MV-4-11 (cell line): ENCODE measurements around the gene COG1.
"Not testable (repeated sequence)": the region's sequence is repeated elsewhere in the genome, so short reads cannot be mapped to it uniquely, and the experiment has no call there.

ENCODE experiments used
- DNase-seq: peaks from one replicate; lab custom pipeline; 2025; lab: John Stamatoyannopoulos, UW

The COG1 gene, protein sequence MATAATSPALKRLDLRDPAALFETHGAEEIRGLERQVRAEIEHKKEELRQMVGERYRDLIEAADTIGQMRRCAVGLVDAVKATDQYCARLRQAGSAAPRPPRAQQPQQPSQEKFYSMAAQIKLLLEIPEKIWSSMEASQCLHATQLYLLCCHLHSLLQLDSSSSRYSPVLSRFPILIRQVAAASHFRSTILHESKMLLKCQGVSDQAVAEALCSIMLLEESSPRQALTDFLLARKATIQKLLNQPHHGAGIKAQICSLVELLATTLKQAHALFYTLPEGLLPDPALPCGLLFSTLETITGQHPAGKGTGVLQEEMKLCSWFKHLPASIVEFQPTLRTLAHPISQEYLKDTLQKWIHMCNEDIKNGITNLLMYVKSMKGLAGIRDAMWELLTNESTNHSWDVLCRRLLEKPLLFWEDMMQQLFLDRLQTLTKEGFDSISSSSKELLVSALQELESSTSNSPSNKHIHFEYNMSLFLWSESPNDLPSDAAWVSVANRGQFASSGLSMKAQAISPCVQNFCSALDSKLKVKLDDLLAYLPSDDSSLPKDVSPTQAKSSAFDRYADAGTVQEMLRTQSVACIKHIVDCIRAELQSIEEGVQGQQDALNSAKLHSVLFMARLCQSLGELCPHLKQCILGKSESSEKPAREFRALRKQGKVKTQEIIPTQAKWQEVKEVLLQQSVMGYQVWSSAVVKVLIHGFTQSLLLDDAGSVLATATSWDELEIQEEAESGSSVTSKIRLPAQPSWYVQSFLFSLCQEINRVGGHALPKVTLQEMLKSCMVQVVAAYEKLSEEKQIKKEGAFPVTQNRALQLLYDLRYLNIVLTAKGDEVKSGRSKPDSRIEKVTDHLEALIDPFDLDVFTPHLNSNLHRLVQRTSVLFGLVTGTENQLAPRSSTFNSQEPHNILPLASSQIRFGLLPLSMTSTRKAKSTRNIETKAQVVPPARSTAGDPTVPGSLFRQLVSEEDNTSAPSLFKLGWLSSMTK

DNA sequence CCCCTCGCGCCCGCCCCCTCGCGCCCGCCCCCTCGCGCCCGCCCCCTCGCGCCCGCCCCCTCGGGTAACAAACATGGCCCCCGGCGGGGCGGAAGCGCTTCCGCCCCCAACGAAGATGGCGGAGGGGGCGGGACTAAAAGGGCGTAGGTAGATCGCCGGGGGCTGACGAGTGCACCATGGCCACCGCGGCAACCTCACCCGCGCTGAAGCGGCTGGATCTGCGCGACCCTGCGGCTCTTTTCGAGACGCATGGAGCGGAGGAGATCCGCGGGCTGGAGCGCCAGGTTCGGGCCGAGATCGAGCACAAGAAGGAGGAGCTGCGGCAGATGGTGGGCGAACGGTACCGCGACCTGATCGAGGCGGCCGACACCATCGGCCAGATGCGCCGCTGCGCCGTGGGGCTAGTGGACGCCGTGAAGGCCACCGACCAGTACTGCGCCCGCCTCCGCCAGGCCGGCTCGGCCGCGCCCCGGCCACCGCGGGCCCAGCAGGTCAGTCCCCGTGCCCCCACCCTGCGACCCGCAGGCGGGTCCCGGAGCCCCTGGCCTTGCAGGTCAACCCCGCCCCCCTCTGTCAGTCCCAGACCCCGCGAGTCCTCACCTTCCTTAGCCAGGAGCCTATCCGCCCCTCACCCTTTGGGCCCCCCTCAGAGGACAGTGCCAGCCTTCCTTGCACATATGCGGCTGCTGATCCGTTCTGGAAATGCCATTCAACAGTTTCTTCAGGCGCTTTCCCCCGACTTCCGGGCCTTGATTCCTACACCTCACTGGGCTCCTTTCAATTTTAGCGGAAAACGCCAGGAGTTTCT is at the start of gene COG1:
Gene COG1, plus strand, starts transcription at position 162 of the 808 bp plus-strand sequence. Its CDS starts 15 bp downstream, at position 177.
- DNase-seq, result peak; percentile 65

DNA sequence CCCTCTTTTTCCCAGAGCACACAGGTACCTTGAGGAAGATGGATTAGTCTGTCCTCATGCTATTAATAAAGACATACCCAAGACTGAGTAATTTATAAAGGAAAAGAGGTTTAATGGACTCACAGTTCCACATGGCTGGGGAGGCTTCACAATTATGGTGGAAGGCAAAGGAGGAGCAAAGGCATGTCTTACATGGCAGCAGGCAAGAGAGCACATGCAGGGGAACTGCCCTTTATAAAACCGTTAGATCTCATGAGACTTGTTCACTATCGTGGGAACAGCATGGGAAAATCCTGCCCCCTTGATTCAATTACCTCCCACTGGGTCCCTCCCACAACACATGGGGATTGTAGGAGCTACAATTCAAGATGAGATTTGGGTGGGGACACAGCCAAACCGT is 48.6 kb upstream of the COG1 start:
- not testable (repeated sequence) for DNase-seq

DNA sequence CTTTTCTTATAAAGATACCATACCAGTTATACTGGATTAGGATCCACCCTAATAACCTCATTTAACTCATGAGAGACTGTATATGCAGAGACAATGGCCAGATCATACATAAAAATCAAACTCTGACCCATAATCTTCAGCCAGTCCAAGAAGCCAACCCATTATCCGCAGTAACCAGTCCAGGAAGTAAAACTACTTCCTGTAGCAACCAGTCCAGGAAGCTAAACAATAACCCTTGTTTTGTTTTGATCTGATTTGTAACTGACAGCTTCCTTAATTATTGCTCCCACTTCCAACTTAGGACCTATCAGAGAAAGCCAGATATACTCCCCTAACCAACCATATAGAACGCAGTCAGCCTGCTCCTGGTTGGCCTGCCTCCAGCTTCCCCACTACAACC is 47.2 kb upstream of the COG1 start:
- no peak for DNase-seq

DNA sequence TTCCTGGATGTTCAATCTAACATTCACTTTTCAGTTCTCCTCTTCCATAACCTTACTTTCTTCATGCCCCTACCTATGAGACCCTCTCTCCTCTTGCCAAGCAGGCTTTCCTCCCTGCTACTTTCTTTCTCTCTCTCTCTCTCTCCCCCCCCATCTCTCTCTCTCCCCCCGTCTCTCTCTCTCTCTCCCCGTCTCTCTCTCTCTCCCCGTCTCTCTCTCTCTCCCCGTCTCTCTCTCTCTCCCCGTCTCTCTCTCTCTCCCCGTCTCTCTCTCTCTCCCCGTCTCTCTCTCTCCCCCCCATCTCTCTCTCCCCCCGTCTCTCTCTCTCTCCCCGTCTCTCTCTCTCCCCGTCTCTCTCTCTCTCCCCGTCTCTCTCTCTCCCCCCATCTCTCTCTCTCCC is 45.1 kb upstream of the COG1 start:
- not testable (repeated sequence) for DNase-seq

DNA sequence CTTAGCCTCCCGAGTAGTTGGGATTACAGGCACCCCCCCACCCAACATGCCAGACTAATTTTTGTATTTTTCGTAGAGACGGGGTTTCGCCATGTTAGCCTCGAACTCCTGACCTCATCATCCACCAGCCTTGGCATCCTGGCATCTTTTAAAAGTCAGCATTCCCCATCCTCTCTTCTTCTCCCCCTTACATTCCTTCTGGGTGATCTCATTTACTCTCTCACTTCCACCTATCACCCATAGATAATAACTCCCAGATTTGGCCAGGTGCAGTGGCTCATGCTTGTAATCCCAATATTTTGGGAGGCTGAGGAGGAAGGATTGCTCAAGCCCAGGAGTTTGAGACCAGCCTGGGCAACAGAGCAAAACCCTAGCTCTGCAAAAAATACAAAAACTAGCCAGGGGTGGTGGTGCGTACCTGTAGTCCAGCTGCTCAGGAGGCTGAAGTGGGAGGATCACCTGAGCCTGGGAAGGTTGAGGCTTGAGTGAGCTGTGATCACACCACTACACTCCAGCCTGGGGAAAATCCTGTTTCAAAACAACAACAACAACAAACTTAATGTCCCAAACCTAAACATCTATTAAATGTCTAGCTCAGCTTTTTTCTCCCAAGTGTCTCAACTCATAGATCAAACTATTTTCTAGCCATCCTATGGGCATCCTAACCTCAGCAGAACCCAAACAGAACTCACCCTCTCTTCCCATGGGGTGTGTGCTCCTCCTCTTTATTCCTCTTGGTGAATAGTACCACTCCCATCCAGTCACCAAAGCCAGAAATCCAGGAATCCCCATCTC is 44.1 kb upstream of the COG1 start:
- no peak for DNase-seq

DNA sequence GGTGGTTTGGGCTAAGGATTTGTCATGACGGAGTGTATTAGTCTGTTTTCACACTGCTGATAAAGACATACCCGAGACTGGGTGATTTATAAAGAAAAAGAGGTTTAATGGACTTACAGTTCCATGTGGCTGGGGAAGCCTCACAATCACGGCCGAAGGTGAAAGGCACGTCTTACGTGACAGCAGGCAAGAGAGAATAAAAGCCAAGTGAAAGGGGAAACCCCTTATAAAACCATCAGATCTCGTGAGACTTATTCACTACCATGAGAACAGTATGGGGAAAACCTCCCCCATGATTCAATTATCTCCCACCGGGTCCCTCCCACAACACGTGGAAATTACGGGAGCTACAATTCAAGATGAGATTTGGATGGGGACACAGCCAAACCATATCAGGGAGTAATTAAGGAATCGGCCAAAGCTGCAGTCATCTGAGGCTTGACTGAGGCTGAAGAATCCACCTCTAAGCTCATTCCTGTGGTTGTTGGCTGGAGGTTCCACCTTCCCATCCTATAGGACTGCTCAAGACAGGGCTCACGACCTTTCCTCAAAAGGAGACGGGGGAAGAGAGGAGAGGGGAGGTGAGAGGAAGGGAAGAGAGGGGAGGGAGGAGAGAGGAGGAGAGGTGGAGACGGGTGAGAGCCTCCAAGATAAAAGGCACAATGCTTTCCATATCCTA is 42.1 kb upstream of the COG1 start:
- not testable (repeated sequence) for DNase-seq

DNA sequence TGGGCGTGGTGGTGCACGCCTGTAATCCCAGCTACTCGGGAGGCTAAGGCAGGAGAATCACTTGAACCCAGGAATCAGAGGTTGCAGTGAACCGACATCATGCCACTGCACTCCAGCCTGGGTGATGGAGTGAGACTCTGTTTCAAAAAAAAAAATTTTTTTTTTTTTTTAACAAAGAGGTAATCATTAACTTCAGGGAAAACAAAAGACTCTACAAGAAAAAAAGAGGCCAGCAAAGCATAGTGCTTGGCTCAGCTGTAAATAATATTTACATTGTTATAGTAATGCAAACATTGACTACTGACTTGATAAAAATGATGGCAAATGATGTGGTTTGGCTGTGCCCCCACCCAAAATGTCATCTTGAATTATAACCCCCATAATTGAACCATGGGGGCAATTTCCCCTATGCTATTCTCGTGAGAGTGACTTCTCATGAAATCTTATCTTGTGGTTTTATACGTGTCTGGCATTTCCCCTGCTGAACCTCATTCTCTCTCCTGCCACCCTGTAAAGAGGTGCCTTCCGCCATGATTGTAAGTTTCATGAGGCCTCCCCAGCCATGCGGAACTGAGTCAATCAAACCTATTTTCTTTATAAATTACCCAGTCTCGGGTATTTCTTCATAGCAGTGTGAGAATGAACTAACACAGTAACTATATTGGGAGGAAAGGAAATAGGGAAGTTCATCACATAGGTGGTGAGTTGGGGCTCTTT is 40.8 kb upstream of the COG1 start:
- DNase-seq, result peak; percentile 80

DNA sequence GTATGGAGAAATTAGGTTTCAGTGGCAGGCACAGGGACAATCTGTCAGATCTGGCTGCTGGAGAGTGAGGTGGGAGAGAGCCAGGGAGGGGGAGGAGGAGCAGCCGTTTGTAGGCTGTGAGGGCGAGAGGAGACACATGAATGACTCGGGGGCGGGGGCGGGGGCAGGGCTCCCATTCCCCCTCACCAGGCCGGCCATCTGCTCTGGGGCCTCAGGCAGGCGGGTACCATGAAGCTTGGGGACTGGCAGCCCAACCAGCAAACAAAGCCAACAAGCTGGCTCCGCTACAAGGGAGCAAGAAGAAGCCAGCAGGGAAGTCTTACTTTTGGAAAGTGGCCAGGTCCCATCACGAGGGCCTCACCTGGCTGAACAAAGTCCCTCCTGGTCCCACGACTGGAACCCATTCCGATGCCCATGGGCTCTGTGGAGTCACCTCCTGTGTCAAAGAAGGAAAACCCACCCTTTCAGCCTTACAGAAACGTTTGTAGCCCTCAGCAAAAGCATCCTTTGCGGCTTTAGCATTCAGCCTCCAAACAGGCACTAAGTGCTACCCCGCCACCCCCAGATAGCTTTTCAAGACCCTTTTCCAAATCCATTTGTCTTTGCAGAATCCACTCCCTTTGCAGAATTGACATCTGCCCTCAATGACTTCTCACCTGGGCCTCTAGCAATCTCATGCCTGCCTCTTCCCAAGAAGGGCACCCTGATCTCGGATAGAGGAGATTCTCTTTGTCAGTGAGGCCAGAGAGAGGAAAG is 37.3 kb upstream of the COG1 start:
- no peak for DNase-seq

DNA sequence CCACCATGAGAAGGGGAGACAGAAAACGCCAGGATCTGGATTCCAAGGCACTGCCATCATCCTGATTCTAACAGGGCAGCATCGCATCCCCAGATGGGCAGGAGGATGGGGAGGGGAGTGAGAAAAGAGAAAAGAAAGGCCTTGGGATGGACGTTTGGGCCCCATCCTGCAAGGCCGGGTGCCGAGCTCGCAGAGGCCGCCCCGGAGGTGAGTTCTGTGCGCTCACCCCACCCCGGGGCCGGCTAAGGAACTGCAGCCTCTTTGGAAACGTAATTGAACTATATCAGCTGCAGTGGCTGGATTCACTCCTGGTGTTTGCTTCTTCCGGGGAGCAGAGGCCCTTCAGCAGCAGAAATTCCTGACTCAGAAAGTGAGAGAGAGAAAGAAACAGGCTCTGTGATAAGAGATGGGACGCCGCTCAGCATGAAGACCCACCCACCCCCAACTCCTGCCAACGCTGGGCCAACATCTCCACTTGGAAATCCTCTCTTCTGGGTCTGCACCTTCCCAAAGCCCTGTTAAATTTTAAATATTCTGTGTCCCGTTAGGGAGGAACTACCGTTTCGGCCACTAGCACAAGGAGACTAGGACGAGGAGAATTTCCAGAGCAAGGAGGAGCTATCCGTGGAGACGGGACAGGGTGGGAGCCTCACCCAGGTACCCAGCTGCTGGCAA is 36.6 kb upstream of the COG1 start:
- peak; percentile 32 for DNase-seq

DNA sequence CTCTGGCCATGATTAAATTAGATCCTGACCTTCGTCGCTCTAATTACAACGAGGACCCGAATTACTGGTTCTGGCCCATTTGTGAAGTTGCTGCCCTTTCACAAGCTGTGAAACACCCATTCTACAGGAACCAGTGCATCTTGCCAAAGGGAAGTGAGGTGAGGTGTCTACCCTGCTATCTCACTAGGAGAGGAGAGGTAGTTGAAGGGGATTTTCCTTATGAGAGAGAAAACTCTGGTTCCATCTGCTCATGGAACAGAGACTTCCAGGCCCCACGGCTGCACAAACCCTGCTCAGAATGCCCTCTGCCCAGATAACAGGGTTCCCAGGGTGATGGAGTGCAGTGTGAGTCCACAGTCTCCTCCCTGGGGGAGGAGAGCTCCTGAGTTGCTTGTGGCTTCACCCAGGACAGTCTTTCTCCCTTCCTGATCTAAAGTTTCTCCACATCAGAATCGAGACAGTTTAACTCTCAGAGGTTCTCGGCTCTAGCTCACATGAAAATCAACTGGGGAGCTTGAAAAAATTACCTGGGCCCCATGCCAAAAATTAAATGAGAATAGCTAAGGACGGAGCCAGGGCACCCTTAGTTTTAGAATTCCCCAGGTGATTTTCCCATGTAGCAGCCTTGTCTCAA is 35.9 kb upstream of the COG1 start:
- DNase-seq, result no peak

DNA sequence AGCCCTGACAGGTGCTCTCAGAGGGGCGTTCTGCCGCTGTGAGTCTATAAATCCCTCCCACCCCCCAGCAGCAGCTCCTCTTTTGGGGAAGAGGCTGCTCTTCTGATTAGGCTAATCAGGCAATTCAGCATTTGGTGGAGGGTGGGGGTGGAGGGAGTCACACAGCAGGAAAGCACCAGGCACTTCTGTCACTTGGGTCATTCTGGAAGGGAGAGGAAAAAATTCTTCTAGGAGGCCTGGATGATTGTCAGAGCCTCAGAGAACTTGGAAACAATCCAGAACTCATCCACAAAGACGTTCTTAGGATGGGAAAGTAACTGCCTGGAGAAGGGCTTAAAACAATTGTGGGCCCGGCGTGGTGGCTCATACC is 35.3 kb upstream of the COG1 start:
- no peak for DNase-seq

DNA sequence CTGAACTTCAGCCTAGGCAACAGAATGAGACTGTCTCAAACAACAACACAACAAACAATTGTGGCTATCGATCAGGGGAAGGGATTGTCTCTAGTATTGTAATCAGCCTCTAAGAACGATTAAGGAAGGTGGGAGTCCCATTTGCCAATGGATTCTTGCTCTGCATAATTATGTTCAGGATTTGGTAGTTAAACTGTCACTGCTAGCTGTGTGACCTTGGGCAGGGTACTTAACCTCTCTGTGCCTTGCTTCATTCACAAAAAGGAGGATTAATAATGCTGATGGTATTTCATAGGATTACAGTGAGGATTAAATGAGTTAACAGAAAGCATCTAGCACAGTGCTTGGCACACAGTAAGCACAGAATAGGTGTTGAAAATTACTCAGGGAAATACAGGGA is 34.7 kb upstream of the COG1 start:
- DNase-seq, result no peak

DNA sequence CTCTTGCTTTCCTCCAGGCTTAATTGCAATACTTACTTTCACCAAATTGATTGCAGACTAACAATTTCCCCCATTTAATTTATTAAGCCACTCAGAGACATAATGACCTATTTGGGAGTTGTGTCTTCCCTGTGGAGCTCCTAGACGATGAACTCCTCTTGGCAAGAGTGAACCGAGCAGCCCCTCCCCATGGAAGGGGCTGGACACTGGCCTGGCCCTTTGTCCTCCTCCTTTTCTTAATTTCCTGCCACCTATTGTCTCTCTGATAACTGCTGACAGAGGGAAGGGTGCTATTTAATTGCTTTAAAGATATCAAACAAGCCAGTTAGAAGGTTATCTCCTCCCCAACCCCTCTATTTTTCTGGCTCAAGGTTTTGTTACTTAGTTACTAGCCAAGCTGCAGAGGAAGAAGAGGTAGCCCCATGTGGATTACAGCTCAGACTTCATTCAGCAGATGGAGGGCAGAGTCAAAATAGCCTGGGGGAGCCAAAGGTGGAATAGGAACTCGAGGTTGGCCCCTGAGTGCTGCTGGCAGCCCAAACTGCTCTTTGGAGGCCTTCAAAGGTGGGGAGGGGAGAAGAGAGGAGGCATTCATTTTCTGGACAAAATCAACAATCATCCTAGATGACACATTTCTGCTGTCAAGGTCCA is 31.8 kb upstream of the COG1 start:
- DNase-seq, result no peak

DNA sequence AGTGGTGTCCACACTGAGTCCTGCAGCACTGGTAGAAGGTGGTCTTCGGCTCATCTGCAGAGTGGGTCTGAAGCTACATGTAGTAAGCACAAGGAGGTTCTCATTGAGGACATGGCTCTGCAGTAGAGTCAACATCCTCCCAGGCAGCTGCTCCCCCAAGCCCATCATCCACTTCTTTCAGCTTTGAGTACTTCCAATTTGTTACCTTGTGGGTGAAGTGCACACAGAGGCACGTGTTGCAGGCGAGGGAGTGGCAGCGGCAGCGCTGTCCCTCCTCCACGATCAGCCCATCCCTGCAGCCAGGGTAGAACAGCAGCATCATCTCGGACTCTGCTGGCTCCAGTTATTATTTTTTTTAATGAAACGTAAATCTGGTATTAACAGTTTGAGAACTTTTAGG is 29.8 kb upstream of the COG1 start:
- no peak for DNase-seq

DNA sequence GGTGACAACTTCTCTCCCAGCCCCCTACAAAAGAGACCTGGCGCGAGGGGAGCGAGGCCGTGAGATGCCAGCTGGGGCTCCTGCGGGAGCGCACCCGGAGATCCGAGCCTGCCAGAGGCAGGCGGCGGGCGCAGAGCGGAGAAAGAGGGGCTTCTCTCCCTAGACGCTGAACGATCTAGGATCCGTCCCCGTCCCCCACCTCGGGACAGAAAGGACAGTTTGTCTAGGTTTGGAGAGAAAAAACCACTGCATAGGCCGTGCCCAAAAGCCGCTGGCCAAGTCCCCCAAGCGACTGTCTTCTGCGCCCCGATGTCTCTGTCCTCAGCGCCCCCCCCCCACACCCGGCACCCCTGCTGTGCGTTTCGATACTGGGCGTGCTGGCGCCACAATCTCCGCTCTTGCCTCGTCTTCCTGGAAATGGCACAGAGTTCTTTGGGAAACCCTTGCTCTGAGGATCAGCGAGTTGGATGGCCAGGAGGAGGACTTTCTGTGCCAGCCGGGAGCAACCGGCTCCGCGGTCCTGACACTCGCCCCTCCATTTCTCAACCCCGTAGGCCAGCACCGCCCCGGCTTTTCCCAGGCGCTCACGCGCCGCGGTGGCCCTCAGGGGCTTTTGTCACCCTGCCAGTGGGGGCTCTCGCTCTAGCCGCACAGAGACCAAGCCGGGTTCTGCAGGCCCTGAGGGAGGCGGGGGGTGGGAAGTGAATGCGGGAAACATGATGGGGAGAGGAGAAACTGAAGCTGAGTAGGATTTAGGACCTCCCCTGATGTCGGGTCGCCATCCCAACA is 27.0 kb upstream of the COG1 start:
- DNase-seq, result no peak

DNA sequence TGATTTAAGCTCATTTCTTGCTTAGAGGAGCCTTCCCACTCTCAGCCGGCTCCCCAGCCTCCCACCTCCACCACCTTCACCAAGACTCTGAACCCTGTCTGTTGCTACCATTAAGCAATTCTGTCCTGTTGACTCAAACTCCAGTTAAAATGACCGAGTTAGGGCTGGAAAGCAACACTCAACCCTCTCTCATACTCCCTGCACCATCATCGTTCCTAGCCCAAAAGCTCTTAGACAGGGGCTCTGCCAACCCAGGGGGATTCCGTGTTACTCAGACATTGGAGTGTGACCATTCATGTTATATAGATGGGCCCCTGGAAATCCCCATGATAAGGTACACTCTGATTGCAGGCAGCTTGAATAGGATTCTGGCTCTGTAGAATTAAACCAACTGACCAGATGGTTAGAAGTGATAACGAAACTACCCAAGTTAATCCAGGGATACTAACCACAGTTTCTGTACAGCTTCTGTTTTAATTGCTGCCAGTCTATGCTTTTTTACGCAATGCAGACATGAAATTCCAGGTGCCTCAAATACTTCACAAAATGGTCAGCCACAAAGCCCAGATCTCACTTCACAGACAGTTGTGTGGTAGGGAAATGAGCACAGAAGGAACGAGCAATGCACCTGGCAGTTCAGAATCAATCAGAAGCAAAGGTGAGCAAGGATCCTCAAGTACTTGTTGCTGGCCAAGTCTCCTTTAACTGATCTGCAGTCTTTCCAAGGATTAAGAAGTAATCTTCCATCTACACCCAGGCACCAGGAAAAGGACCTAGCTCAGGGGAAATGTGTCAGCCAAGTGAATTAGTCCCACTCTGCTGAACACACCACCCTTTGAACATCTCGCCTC is 25.9 kb upstream of the COG1 start:
- peak; percentile 85 for DNase-seq
